GM12864 (cell line): Measurements from ENCODE around the gene SPDEF.

Source experiments
- DNase-seq: peaks from one replicate; pipeline ENCODE4 v3.0.0-alpha.2; 2011; ENCODE audit warnings: low read depth
- H3K4me3 ChIP-seq: 2 replicates; pipeline ENCODE4 v1.5.1; 2011; ENCODE audit warnings: mild to moderate bottlenecking, low read depth, low read length, control low read depth
- TF ChIP-seq, protein P1 (sequence below): IDR thresholded peaks from 2 replicates; pipeline ENCODE4 v1.5.1; 2011; ENCODE audit warnings: low read depth, mild to moderate bottlenecking, moderate library complexity, low read length, control low read depth, inconsistent platforms; ENCODE audit errors: missing control alignments

The SPDEF gene

DNA sequence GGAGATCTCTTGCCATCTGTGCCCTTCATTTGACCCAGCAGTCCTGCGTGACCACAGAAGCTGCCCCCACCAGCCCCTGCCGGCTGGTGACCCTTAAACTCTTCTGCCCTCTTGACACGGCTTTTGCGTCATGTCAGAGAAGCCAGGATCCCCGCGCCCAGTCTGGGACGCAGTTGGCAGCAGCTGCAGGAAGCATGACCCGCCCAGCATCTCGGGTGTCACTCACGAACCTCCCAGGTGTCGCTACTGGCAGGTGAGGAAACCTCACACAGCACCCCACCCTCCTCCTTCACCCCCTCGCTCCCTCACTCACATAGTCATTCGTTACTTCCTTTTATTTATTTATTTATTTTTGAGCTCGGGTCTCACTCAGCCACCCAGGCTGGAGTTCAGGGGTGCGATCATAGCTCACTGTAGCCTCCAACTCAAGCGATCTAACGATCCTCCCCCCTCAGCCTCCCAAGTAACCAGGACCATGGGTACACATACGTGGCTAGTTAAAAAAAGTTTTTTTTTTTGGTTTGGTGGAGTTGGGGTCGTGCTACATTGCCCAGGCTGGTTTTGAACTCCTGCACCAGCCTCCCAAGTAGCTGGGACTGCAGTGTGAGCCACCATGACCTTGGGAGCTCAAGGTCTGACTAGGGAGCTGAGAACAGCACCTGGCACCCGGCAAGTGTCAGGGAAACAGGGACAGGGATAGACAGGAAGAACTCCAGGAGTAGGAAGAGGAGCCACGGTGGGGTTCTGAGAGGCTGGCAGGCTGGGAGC, 14.1 kb upstream of the SPDEF start:
- TF ChIP-seq, protein P1, sequence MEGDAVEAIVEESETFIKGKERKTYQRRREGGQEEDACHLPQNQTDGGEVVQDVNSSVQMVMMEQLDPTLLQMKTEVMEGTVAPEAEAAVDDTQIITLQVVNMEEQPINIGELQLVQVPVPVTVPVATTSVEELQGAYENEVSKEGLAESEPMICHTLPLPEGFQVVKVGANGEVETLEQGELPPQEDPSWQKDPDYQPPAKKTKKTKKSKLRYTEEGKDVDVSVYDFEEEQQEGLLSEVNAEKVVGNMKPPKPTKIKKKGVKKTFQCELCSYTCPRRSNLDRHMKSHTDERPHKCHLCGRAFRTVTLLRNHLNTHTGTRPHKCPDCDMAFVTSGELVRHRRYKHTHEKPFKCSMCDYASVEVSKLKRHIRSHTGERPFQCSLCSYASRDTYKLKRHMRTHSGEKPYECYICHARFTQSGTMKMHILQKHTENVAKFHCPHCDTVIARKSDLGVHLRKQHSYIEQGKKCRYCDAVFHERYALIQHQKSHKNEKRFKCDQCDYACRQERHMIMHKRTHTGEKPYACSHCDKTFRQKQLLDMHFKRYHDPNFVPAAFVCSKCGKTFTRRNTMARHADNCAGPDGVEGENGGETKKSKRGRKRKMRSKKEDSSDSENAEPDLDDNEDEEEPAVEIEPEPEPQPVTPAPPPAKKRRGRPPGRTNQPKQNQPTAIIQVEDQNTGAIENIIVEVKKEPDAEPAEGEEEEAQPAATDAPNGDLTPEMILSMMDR: no peak

DNA sequence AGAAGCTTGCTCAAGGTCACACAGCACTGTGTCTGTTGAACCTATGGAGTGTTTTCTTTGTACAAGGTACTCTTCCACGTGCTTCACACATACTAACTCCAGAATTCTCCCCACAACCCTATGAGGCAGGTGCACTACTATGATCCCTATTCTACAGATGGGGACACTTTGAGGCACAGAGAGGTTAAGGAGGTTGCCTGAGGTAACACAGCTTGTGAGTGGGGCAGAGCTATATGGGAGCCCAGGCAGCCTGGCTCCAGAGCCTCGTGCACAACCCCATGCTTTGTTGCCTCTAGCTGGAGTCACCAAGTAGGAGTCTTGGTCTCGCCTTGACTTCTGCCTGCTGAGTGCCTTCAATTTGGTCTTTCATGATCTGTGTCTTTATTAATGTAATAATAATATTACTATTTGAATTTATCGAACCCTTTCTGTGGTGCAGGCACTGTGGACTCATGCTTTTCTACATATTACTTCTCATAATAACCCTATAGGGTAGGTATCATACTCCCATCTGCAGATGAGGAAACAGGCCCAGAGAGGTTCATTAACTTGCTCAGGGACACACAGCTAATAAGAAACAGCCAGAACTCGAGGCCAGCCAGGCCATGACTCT, 13.3 kb upstream of the SPDEF start:
- TF ChIP-seq, protein P1: no peak
- H3K4me3 ChIP-seq: no peak overlapping the region
- DNase-seq: no peak

More for the DNA sequence above, 14.1 kb upstream of the SPDEF start:
- H3K4me3 ChIP-seq: no peak overlapping the region
- no peak for DNase-seq

DNA sequence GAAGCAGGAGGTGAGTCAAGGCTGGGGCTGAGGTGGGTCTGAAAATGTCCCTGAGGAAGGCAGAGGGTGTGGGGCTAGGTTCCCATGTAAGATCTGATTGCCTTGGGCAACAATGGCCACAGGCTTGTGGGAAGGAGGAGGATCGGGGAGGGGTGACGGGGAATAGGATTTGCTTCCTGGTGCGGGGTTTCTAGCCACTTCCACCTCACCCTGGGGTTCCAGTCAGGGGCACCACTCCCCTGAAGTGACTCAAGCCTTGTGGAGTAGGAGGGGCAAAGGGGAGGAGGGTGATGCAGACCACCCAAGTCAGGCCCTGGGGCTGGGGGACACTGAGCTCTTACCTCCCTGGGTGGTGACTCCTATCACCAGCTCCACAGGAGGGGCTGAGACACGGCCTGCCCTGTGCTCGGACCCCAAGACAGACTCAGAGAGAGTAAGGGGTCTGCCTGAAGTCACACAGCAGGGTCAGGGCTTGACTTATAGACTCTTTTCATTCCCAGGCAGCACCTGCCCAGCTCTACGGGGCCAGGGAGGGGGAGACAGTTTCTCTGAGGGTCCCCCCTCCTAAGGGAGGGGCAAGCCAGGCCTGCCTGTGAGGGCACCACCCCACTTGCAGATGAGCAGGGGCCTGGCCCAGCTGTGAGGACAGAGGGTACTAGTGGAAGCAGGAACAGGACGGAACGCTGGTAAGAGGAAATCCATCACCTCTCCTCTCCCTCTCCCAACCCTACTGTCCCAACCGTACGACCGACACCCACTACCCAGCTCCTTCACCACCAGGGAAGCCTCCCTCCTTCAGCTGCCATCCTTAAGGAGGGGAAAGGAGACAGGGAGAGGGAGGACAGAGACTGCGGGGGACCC, 12.4 kb upstream of the SPDEF start:
- TF ChIP-seq, protein P1: no peak

DNA sequence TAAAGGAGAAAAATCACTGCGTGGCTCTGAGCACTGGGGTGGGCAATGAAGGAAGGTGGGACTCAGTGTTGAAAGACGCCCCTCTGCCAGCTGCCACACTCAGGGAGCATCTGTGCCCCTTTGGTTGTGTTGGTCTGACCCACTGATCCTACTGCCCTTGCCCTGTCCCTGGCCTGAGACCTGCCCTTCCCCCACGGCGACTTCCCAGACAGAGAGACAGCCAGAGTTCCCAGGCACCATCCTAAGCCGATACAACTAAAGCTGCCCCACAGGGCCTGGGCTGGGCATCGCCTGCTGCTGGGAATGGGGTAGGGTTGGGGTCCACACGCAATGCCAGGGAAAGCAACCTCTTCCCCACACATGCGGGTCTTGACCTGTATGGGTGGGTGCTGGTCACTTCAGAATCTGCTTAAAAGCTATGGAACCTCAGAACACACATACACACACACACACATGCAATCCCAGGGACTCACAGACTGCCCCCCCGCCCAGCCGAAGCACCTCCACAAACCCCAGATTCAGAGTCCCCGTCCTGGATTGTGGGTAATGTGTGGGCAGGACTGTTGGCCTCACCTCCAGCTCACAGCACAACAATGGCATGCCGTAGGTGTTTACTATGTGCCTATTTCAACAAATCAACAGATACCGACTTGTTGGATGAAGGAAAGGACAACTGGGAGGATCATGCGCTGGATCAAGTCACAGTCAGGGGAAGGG, 10.9 kb upstream of the SPDEF start:
- TF ChIP-seq, protein P1: no peak
- no peak overlapping the region for H3K4me3 ChIP-seq
- DNase-seq: no peak

More for the DNA sequence above, 12.4 kb upstream of the SPDEF start:
- H3K4me3 ChIP-seq: no peak overlapping the region
- DNase-seq: no peak

DNA sequence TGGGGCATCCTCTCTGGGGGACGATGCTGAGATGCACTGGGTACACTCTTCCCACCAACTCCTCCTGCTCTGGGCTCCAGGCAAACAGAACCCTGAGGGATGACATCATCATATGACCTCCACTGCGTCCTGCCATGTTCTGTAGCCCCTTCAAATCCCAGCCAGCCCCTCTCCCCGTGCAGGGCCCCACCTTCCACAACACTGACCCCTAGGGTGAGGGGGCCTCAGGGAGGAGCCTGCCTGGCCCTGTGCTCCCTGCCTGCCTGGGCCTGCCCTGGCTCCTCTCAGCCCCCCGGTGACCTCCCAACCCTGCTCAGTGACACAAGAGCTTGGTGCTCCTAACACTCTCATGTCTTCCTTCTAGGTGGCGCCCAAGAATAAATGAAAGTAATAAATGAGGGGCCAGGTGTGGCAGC, 9.6 kb upstream of the SPDEF start:
- no peak for DNase-seq
- TF ChIP-seq, protein P1: no peak
- H3K4me3 ChIP-seq: no peak overlapping the region

DNA sequence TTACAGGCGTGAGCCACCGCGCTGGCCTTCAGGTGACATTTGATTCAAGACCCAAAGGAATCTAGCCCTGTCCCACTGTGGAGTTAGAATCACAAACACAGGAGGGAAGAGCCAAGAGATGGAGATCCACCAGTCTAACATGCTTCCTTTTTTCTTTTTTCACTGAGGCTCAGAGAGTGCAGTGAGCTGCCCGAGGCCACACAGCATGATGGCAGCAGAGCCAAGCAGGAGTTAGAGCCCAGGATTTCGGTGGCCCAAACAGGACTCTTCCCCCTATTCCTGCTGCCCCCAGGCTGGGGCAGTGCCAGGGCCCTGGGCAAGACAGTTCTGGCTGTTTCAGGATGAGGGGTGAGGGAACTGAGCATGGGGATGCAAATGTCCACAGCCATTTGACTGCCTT, 8.1 kb upstream of the SPDEF start:
- TF ChIP-seq, protein P1: no peak
- H3K4me3 ChIP-seq: no peak overlapping the region
- DNase-seq: no peak
